Muscle layer of duodenum (tissue), 2 donors: ENCODE results near the gene FMNL2.

Source experiments
- H3K27ac ChIP-seq: one replicate; pipeline ENCODE4 v1.7.0; 2013; ENCODE audit warnings: mild to moderate bottlenecking, low read length
- H3K27me3 ChIP-seq: one replicate; pipeline ENCODE4 v1.7.0; 2013; ENCODE audit warnings: low read depth, mild to moderate bottlenecking, control low read depth, low read length
- H3K36me3 ChIP-seq, 2 donors: one replicate each; pipeline ENCODE4 v1.7.0; 2013; ENCODE audit warnings: low read length in 2 of 2, control low read depth in 1 of 2, mild to moderate bottlenecking in 1 of 2; ENCODE audit not compliant: insufficient read depth in 2 of 2, control insufficient read depth in 1 of 2
- H3K4me1 ChIP-seq, 2 donors: one replicate each; pipeline ENCODE4 v1.7.0; 2013; ENCODE audit warnings: low read length in 2 of 2, mild to moderate bottlenecking in 2 of 2, control low read depth in 1 of 2, moderate library complexity in 1 of 2; ENCODE audit not compliant: insufficient read depth in 2 of 2, control insufficient read depth in 1 of 2
- H3K4me3 ChIP-seq, 2 donors: one replicate each; pipeline ENCODE4 v1.7.0; 2013; ENCODE audit warnings: low read length in 2 of 2, low read depth in 1 of 2, mild to moderate bottlenecking in 1 of 2
- H3K9me3 ChIP-seq, 2 donors: one replicate each; pipeline ENCODE4 v1.7.0; 2013; ENCODE audit warnings: low read length in 2 of 2, control low read depth in 1 of 2, mild to moderate bottlenecking in 1 of 2; ENCODE audit not compliant: control insufficient read depth in 1 of 2
- donor health status: healthy.

The FMNL2 gene

GRCh38 chr2:152432206-152432653 lies 97.3 kb downstream of the FMNL2 start:
- no peaks in the 10 kb centered on the region for H3K9me3 ChIP-seq
- H3K36me3 ChIP-seq: no peaks in the 10 kb centered on the region
- H3K27me3 ChIP-seq: no peaks in the 10 kb centered on the region
- H3K4me3 ChIP-seq: no peak overlapping the region
- peaks cover 8 to 18% of the 10 kb centered on the region in 2 donors for H3K4me1 ChIP-seq
- no peak overlapping the region for H3K27ac ChIP-seq

DNA sequence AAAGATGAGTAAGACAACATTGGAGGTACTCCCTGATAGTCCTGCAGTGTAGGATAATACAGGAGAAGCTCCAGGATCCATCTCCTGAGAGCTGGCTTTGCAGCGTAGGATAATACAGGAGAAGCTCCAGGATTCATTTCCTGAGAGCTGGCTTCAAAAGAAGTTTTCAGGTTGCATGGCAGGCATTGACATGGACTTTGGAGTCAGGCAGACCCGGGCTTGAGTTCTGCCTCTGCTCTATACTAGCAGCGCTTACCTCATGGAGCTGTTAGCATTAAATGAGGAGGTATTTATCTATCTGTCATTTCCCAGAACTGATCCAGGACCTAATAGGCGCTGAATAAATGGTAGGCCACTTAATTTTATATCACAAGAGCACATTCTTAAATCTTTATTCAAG lies 97.8 kb downstream of the FMNL2 start:
- Histone ChIP-seq H3K4me1 (peaks cover 8 to 18% of the 10 kb centered on the region in 2 donors), H3K9me3 (no peaks in the 10 kb centered on the region), H3K27me3 (no peaks in the 10 kb centered on the region), H3K27ac (no peak overlapping the region), H3K4me3 (no peak overlapping the region), H3K36me3 (no peaks in the 10 kb centered on the region)

DNA sequence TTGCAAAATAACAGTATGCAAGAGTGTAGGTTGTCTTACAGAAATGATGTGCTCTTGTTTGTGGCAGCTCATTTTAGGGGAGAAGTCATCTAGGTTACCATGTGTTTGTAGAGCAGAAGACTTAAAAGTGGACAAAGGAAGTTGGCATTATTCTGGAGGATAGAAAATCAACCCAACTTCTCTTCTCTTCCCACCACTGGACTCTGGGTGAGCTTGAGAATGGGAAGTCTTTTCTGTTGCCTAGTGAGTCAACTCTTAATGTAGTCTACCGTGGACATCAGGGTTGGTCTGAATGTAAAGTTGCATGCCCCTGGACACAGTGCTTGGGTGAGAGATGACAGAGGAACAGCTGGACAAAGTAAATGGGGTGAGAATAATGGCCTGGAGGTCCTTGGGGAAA lies 98.3 kb downstream of the FMNL2 start:
- no peaks in the 10 kb centered on the region for H3K9me3 ChIP-seq
- H3K4me1 ChIP-seq: peaks cover 8 to 14% of the 10 kb centered on the region in 2 donors
- no peak overlapping the region for H3K27ac ChIP-seq
- H3K27me3 ChIP-seq: no peaks in the 10 kb centered on the region
- H3K4me3 ChIP-seq: no peak overlapping the region
- no peaks in the 10 kb centered on the region for H3K36me3 ChIP-seq

DNA sequence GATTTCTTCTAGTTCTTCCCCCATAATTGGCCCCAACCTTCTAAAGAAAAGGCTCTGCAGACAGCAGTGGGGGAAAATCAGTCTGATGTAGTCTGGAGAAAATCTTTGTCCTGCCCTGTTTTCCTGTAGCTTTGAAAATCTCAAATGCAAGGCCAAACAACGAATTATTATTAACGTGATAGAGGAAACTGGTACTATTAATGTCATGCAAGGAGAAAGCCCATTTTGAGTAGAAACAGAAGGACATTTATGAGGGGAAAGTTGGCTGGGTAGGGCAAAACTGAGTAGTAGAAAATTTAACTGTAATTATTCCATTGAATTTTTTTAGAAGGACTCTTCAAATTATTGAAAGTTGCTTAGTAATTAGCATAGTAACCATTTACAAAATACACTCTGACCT lies 98.8 kb downstream of the FMNL2 start:
- Histone ChIP-seq H3K4me1 (peaks cover 8 to 14% of the 10 kb centered on the region in 2 donors), H3K4me3 (no peak overlapping the region), H3K9me3 (no peaks in the 10 kb centered on the region), H3K36me3 (no peaks in the 10 kb centered on the region), H3K27ac (no peak overlapping the region), H3K27me3 (no peaks in the 10 kb centered on the region)

DNA sequence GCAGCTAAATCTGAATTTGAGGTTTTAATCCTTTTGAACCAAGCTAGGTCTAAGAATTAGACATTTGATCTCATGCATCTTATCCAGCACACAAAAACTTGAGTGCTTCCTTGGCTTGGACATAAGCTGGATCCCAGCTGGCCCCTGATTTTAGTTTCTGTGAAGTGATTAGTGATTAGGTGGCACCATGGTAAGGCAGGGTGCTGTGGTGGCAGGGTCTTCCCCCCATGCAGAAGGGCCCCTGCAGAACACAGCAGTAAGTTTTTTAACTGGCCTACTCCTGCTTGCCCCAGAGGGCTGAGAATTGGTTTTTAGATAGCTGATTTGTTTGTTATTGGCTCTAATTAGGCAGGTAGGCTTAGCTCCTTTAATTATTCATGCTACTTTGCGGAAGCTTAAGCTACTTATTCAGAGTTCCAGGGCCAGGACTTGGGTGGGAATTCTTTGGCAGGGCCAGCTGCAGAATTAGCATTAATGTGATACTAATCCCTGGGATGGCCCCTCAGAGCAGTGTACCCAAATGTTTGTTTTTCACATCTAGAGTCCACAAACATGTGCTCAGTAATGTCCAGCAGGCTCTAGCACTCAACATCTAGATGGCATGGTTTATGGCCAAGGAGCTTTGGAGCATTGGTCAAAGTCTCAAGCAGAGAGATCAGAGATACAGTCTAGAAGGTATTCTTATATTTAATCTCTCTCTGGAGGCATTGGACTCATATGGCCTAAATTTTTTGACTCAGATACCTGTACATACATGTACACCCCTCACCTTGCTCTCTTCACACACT lies 99.6 kb downstream of the FMNL2 start:
- no peaks in the 10 kb centered on the region for H3K36me3 ChIP-seq
- peaks cover 8 to 14% of the 10 kb centered on the region in 2 donors for H3K4me1 ChIP-seq
- H3K27ac ChIP-seq: no peak overlapping the region
- H3K9me3 ChIP-seq: no peaks in the 10 kb centered on the region
- H3K4me3 ChIP-seq: no peak overlapping the region
- no peaks in the 10 kb centered on the region for H3K27me3 ChIP-seq

DNA sequence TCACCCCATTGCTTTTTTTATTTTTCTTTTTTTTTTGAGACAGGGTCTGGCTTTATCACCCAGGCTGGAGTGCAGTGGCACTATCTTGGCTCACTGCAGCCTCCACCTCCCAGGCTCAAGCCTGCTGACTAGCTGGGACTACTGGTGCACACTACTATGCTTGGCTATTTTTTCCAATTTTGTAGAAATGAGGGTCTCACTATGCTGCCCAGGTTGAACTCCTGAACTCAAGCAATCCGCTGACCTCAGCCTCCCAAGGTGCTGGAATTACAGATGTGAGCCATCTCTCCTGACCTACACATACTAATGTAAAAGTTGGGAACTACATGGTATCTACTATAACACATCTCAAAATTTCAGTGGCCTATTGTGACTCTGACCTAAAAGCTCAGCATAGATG lies 101.2 kb downstream of the FMNL2 start:
- H3K36me3 ChIP-seq: no peaks in the 10 kb centered on the region
- peaks cover 8 to 14% of the 10 kb centered on the region in 2 donors for H3K4me1 ChIP-seq
- no peak overlapping the region for H3K27ac ChIP-seq
- H3K27me3 ChIP-seq: no peaks in the 10 kb centered on the region
- H3K4me3 ChIP-seq: no peak overlapping the region
- no peaks in the 10 kb centered on the region for H3K9me3 ChIP-seq

GRCh38 chr2:152437276-152438108 lies 102.5 kb downstream of the FMNL2 start:
- peaks cover 3 to 7% of the 10 kb centered on the region in 2 donors for H3K4me1 ChIP-seq
- H3K9me3 ChIP-seq: no peaks in the 10 kb centered on the region

DNA sequence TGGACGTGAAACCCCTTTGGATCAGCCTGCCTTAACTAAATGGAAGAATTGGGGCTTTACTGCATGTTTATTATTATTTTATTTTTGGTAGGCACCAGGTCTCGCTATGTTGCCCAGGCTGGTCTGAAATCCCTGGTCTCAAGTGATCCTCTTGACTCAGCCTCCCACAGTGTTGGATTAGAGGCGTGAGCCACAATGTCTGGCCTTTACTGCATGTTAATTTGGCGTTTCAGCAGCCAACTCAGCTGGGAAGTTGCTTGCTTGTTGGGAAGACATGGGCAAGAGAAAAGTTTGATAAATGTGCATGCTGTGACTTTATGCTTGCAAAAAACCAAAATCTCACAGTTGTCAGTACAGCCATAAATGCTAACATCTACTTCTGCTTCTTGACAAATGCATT lies 105.1 kb downstream of the FMNL2 start:
- Histone ChIP-seq H3K36me3 (no peaks in the 10 kb centered on the region), H3K9me3 (no peaks in the 10 kb centered on the region), H3K4me1 (peaks cover 0 to 10% of the 10 kb centered on the region in 2 donors), H3K27ac (no peak overlapping the region), H3K4me3 (no peak overlapping the region), H3K27me3 (no peaks in the 10 kb centered on the region)

More at GRCh38 chr2:152437276-152438108, 102.5 kb downstream of the FMNL2 start:
- Histone ChIP-seq H3K4me3 (no peak overlapping the region), H3K27ac (no peak overlapping the region), H3K27me3 (no peaks in the 10 kb centered on the region), H3K36me3 (no peaks in the 10 kb centered on the region)

DNA sequence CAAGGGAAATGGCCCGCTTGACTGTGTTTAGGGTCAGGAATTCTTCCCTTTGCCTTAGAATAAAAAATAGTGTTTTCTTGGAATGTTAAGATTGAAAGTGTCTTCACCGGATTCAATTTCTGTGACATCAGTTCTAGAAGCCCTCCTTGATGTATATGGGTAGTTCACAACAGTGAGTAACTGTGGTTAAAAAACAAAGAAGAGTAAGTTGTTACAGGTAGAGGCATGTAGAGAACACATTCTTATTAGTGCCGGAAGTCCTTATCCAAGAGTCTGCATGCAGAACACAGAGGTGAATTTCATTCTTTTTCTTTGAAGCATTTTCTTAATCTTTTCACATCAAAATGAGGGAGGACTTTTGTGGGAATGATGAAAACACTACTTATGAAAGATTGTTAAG lies 105.5 kb downstream of the FMNL2 start:
- Histone ChIP-seq H3K4me1 (peaks cover 0 to 10% of the 10 kb centered on the region in 2 donors), H3K27ac (no peak overlapping the region), H3K27me3 (no peaks in the 10 kb centered on the region), H3K4me3 (no peak overlapping the region), H3K36me3 (no peaks in the 10 kb centered on the region), H3K9me3 (no peaks in the 10 kb centered on the region)

GRCh38 chr2:152441961-152442360 lies 107.0 kb downstream of the FMNL2 start:
- Histone ChIP-seq H3K27ac (no peak overlapping the region), H3K4me1 (peaks cover 0 to 15% of the 10 kb centered on the region in 2 donors), H3K27me3 (no peaks in the 10 kb centered on the region)

GRCh38 chr2:152443771-152444170 lies 108.8 kb downstream of the FMNL2 start:
- Histone ChIP-seq H3K27me3 (no peaks in the 10 kb centered on the region), H3K9me3 (no peaks in the 10 kb centered on the region), H3K4me3 (no peak overlapping the region), H3K27ac (no peak overlapping the region), H3K4me1 (peaks cover 0 to 15% of the 10 kb centered on the region in 2 donors), H3K36me3 (no peaks in the 10 kb centered on the region)

More at GRCh38 chr2:152441961-152442360, 107.0 kb downstream of the FMNL2 start:
- H3K36me3 ChIP-seq: no peaks in the 10 kb centered on the region
- no peaks in the 10 kb centered on the region for H3K9me3 ChIP-seq
- H3K4me3 ChIP-seq: no peak overlapping the region
